SKM-1 (cell line): ENCODE measurements around the gene RHBDL2.
"Not testable (repeated sequence)": the region's sequence is repeated elsewhere in the genome, so short reads cannot be mapped to it uniquely, and the experiment has no call there.

ENCODE experiments used
- DNase-seq: peaks from one replicate; lab custom pipeline; 2025; ENCODE audit not compliant: unreplicated experiment; lab: John Stamatoyannopoulos, UW

The RHBDL2 gene

GRCh38 chr1:38885092-38885491 is 56.5 kb downstream of the RHBDL2 start:
- DNase-seq, result no peak

GRCh38 chr1:38881487-38881886 is 60.1 kb downstream of the RHBDL2 start, which contains the start of gene GJA9:
TSS of gene GJA9 (minus strand) at chr1:38881587. CDS start at chr1:38876098, 5,489 bp downstream.
- DNase-seq, result no peak

- no peak for DNase-seq
Measured at GRCh38 chr1:38875811-38876210, 65.8 kb downstream of the RHBDL2 start.

DNA sequence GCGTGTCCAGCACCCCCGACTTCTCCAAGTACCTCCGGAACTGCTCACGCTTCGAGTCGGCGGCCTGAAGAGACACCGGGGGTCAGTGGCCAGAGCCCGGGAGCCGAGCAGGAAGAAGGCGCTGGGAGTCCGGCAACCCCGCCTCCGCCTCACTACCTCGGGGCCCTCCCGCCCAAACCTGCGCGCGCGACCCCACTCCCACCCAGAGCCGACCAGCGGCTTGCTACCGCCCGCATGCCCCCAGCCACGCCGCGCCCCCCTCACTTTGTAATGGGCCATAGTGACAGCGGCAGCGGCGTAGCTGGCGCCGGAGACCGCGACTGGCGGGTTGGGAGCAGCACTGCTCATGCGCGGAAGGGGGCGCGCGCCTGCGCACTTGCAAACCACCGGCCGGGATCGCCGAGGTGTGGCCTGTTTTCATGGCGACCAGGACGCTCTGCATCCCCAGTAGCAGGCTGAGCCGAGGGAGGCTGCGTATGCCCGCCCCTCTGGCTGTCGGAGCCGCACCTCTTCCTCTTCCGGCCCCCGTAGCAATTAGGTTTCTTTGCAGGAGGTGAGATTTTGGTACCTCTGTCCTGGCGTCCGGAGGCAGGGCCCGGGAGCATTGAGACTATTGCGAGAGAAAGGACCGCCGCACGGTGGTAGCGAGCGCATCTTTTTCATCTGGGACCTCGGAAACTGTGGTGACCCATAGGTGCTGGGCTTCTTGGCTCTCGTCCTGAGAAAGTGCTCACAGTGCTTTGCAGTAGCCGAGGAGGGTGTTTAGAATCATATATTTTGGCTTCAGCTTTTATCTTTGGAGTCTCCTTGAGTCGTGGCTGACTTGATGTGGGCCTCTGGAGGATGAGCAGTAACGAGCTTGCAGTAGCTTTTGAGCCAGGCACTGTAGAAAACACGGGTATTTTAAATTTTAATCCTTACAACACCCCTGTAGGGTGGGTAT is 68.3 kb downstream of the RHBDL2 start, which contains the start of gene MYCBP:
TSS of gene MYCBP (minus strand) at position 322 of the 943 bp plus-strand sequence. CDS start at position 279, 43 bp downstream.
- peak; percentile 91 for DNase-seq

DNA sequence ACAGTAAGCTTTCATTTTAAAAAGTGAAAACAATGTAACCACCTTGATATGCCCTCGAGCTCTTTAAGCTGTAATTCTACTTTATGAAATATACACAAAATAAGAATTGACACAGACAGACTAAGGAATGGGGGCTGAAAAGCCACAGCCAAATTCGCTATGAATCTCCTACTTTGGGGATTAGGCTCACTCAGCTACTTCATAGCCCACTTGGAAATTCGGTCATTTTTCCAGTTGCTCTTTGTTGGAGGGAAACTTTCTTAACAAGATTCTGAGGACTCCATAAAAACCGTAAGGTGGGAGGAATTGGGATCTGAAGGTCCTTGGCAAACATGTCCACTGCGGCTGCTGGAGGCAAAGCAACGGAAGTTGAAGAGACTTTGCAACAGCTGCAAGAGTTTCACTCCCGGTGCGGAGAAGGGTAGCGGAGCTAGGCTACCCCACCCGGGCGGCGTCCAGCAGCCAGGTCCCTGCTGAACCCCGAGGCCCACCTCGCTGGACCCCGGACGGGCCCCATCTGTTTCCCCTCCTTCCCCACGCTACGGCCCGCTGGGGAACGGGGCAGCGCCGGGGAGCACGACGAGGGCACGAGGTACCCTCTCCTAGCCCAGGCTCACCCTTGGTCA is 69.1 kb downstream of the RHBDL2 start:
- no peak for DNase-seq

DNA sequence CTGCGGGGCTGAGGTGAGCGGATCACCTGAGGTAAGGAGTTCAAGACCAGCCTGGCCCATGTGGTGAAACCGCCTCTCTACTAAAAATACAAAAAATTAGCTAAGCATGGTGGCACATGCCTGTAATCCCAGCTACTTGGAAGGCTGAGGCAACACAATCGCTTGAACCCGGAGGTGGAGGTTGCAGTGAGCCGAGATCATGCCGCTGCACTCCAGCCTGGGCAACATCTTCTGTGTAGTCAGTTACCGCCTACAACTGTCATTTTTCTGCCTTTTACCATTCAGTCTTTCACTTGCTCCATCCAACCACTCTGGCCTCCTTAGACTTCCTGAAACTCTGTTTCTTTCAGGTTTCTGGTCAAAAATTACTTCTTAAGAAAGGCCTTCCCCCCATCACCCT is 70.6 kb downstream of the RHBDL2 start:
- no peak for DNase-seq

DNA sequence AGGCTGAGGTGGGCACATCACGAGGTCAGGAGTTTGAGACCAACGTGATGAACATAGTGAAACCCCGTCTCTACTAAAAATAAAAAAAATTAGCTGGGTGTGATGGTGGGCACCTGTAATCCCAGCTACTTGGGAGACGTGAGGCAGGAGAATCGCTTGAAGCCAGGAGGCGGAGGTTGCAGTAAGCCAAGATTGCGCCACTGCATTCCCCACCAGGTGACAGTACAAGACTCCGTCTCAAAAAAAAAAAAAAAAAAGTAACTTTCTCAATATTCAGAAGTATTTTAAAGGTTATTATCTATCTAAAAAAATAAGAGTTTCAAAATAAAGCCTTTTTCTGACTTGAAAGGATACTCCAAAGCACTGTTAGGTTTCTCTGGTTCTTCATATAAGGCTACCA is 74.4 kb downstream of the RHBDL2 start:
- no peak for DNase-seq

DNA sequence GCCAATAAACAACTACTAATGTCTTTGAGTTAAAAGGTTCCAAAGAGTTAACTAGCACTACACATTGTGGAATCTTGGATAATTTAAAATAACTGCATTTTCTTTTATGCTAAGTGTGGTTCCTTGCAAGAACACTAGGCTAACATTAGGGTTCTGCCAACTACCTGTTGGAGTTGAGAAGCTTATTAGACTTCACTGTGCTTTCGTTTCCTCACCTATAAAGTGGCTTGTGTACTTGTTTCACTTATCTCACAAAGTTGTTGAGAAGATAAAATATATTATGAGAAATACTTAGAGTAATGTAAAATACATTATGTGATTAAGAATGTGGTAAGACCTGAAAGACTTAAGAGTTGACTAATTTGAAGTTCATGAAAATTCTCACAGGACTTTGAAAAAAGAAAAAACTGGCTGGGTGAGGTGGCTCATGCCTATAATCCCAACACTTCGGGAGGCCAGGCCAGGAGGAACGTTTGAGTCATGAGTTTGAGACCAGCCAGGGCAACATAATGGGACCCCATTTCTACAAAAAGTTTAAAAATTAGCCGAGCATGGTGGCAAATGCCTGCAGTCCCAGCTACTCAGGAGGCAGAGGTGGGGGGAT is 76.4 kb downstream of the RHBDL2 start:
- no peak for DNase-seq

DNA sequence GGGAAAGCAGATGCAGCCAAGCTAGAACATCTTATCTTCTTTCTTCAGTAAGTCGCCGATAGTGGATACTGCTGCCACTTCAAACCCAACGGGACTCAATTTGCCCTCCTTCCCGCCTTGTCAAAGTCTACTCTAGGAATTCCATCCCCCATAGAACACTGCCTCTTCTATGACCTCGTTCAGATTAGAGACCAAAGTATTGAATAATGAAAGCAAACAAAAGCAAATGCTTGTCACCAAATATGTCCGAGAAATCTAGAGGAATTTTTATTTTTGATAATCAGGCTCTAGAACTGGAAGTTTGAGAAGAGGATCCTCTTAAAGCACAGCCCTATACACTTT is 81.2 kb downstream of the RHBDL2 start:
- DNase-seq, result no peak

DNA sequence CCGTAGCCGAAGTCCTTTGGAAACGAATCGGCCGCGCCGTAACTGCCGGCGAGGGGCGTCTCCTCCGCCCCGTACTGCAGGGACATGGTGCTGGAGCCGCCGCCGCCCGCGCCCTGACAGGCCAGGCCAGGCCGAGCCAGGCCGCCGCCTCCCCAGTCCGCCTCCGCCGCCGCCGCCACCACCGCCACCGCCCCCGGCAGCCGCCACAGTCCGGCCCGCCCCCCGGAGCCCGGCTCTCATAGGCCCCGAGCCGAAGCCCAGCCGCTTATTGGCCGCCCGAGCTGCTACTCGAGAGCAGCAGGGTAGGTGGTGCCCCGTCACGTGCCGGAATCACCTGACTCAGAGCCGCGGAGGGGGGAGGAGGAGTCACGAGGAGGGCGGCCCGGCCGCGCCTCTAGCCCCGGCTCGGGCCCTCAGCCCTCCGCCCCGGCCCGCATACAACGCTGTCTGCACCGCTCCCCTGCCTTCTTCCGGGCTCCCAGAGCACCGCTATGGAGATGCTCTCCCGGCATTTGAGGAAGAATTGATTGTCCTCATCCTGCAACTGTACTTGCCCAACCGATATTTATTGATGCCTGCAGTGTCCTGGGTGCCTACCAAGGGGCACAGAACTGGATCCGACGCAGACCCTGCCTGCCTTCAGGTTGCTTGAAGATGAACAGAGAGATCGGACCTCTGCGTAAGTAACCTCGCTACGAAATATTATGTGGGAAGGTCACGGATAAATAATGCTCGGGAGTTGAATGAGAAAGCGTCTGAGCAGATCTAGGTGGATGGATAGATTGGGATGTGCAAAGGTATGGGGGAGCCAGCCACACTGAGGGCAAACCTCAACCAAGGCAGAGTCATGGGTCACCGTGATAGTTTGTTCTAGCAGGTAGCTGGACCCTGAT is 81.8 kb downstream of the RHBDL2 start, which contains the start of gene RRAGC:
TSS of gene RRAGC (minus strand) at position 212 of the 893 bp plus-strand sequence. CDS start at position 86, 126 bp downstream.
- DNase-seq, result peak; percentile 92

GRCh38 chr1:38858833-38859560 is 82.6 kb downstream of the RHBDL2 start:
- no peak for DNase-seq

DNA sequence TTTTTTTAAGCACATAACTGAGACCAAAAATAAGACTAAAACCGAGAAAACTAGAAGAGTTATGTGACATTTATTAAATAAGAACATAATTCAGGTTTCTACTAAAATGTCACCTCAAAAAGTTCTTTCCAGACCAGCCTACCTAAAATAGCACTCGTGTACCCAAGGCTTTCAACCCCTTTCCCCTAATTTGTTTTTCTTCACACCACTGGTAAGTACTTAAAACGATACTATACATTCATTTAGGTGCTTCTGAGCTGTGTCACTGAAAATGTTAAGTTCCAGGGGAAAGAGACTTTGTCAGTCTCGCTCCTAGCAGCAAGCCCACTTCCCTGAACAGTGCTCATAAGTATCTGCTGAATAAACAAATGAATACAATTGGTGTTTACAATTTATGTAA is 88.8 kb downstream of the RHBDL2 start:
- DNase-seq, result no peak

- peak; percentile 84 for DNase-seq
Measured at GRCh38 chr1:38848071-38848470, 93.6 kb downstream of the RHBDL2 start.

DNA sequence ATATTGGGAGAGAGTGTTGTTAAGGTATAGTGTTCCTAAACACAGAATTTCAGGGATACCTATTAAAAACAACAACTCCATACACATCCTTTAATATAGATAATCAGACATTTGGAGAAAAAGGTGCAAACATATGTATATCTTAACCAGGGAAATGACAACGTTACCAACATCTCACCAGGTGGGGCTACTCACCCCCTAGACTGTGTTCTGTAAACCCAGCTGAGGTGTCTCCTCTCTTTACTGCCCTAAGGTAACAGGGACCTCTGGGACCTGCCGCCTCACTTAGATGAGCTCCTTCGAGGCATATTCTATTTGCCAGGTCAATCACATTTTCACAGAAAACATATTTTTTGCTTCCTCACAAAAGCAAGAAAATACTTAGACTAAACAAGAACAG is 95.4 kb downstream of the RHBDL2 start:
- DNase-seq, result no peak

- DNase-seq, result not testable (repeated sequence)
Measured at GRCh38 chr1:38845088-38845487, 96.5 kb downstream of the RHBDL2 start.

GRCh38 chr1:38840281-38840680 is 101.3 kb downstream of the RHBDL2 start:
- no peak for DNase-seq

DNA sequence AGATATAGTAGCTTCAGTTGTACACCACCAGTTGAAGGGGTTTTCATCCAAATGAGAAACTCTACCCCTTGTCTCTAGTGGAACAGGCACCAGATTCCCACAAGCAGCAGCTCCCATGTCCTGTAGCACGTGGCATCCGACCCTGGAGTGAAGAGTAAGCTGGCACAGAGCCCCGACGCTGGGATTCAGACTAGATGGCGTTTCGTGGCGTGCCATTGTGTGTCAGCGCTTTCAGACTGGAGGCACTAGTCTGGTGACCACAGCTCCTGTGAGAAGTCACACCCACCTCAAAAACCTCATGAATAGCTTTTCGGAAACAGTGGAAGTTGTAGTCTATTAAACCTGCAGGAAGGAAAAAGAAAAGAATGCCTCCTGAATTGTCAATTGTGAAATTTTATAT is 102.3 kb downstream of the RHBDL2 start:
- no peak for DNase-seq

DNA sequence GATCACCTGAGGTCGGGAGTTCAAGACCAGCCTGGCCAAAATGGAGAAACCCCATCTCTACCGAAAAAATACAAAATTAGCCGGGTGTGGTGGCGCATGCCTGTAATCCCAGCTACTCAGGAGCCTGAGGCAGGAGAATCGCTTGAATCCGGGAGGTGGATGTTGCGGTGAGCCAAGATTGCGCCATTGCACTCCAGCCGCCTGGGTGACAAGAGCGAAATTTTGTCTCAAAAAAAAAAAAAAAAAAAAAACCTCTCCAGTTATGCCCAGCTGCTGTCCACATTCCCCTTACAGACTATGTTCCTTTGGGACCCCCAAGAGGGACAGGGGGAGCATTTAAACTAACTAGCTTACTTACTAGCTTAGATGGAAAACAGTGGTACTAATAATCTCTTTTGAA is 105.3 kb downstream of the RHBDL2 start:
- not testable (repeated sequence) for DNase-seq
